Cardiac fibroblast (primary cell): ENCODE results near the gene ITGAD.

Experiments
- DNase-seq, 2 donors: peaks; one replicate each; pipeline versions ENCODE4 v3.0.0 to v3.0.0-alpha.2; 2010; ENCODE audit warnings: low read depth in 2 of 2
- H3K4me3 ChIP-seq, 2 donors: replicated peaks in 1 of 2; 1 replicate in 1 of 2; 2 replicates in 1 of 2; pipeline ENCODE4 v1.5.1; 2011; ENCODE audit warnings: low read depth in 2 of 2, low read length in 2 of 2, mild to moderate bottlenecking in 2 of 2, moderate library complexity in 1 of 2
- CTCF ChIP-seq: IDR thresholded peaks from one replicate; pipeline ENCODE4 v1.5.1; 2011; ENCODE audit warnings: low read depth, mild to moderate bottlenecking, low read length, inconsistent platforms

ITGAD gene

GRCh38 chr16:31365131-31365865 is 27.8 kb upstream of the ITGAD start:
- no peak for DNase-seq
- no peak overlapping the region for H3K4me3 ChIP-seq
- no peak for TF ChIP-seq CTCF

GRCh38 chr16:31367853-31368252 is 25.3 kb upstream of the ITGAD start:
- DNase-seq: no peak
- TF ChIP-seq CTCF: no peak
- no peak overlapping the region for H3K4me3 ChIP-seq

GRCh38 chr16:31371008-31371407 is 22.1 kb upstream of the ITGAD start:
- DNase-seq: no peak
- TF ChIP-seq CTCF: no peak
- H3K4me3 ChIP-seq: no peak overlapping the region

- no peak overlapping the region for H3K4me3 ChIP-seq
- DNase-seq: no peak
- TF ChIP-seq CTCF: no peak
Measured at GRCh38 chr16:31371619-31372484, 21.3 kb upstream of the ITGAD start.

GRCh38 chr16:31373235-31373634 is 19.9 kb upstream of the ITGAD start:
- no peak for TF ChIP-seq CTCF
- H3K4me3 ChIP-seq: no peak overlapping the region
- no peak for DNase-seq

GRCh38 chr16:31375231-31375630 is 17.9 kb upstream of the ITGAD start:
- no peak for TF ChIP-seq CTCF
- no peak for DNase-seq
- no peak overlapping the region for H3K4me3 ChIP-seq
